ENCODE measurements around the gene PRKN.

- TF ChIP-seq CTCF (IDR thresholded peaks at IDR 0.05; ENCODE audit: insufficient read depth, low read length) (no peak), GABPA (IDR thresholded peaks at IDR 0.05; ENCODE audit: low read depth) (no peak), POLR2AphosphoS5 (IDR thresholded peaks at IDR 0.05; ENCODE audit: low read depth) (no peak), REST (IDR thresholded peaks at IDR 0.05; ENCODE audit: insufficient replicate concordance, low read depth) (no peak)
Observed at GRCh38 chr6:162404951-162405350, 322.6 kb downstream of the PRKN start.
